ENCODE results near the gene LMTK2.

LMTK2 gene

GRCh38 chr7:98224701-98225181 lies 118.1 kb downstream of the LMTK2 start:
- DNase-seq (ENCODE audit: low spot score): peak; percentile 54
- H3K9me3 ChIP-seq (ENCODE audit: severe bottlenecking): no peaks in the 10 kb centered on the region
- no peak overlapping the region for H3K4me3 ChIP-seq (ENCODE audit: severe bottlenecking)
- ATAC-seq (ENCODE audit: low read depth): 0 out of 3 replicates have a peak, but pooled peaks have one; percentile 20
- no peaks in the 10 kb centered on the region for H3K27me3 ChIP-seq (ENCODE audit: insufficient read depth, poor library complexity, severe bottlenecking)
- no peak overlapping the region for H3K27ac ChIP-seq (ENCODE audit: poor library complexity, severe bottlenecking)
- no peak for TF ChIP-seq CTCF (IDR thresholded peaks at IDR 0.05; ENCODE audit: poor library complexity, severe bottlenecking)
- H3K36me3 ChIP-seq (ENCODE audit: low read depth): no peaks in the 10 kb centered on the region
- H3K4me1 ChIP-seq (ENCODE audit: insufficient read depth, poor library complexity, severe bottlenecking): no peaks in the 10 kb centered on the region

GRCh38 chr7:98225913-98226614 lies 119.4 kb downstream of the LMTK2 start:
- TF ChIP-seq CTCF (IDR thresholded peaks at IDR 0.05; ENCODE audit: poor library complexity, severe bottlenecking): no peak
- Histone ChIP-seq H3K9me3 (ENCODE audit: severe bottlenecking) (no peaks in the 10 kb centered on the region), H3K27ac (ENCODE audit: poor library complexity, severe bottlenecking) (no peak overlapping the region), H3K4me3 (ENCODE audit: severe bottlenecking) (no peak overlapping the region), H3K27me3 (ENCODE audit: insufficient read depth, poor library complexity, severe bottlenecking) (no peaks in the 10 kb centered on the region), H3K36me3 (ENCODE audit: low read depth) (no peaks in the 10 kb centered on the region), H3K4me1 (ENCODE audit: insufficient read depth, poor library complexity, severe bottlenecking) (no peaks in the 10 kb centered on the region)
- DNase-seq (ENCODE audit: low spot score) (no peak), ATAC-seq (ENCODE audit: low read depth) (no peak)

GRCh38 chr7:98227939-98228338 lies 121.3 kb downstream of the LMTK2 start:
- TF ChIP-seq CTCF (IDR thresholded peaks at IDR 0.05; ENCODE audit: poor library complexity, severe bottlenecking): no peak
- Histone ChIP-seq H3K27me3 (ENCODE audit: insufficient read depth, poor library complexity, severe bottlenecking) (no peaks in the 10 kb centered on the region), H3K9me3 (ENCODE audit: severe bottlenecking) (no peaks in the 10 kb centered on the region), H3K4me1 (ENCODE audit: insufficient read depth, poor library complexity, severe bottlenecking) (no peaks in the 10 kb centered on the region), H3K27ac (ENCODE audit: poor library complexity, severe bottlenecking) (no peak overlapping the region), H3K4me3 (ENCODE audit: severe bottlenecking) (no peak overlapping the region), H3K36me3 (ENCODE audit: low read depth) (no peaks in the 10 kb centered on the region)
- ATAC-seq (ENCODE audit: low read depth): no peak
- DNase-seq (ENCODE audit: low spot score): peak; percentile 53

GRCh38 chr7:98228801-98229200 lies 122.1 kb downstream of the LMTK2 start:
- H3K9me3 ChIP-seq (ENCODE audit: severe bottlenecking): no peaks in the 10 kb centered on the region
- ATAC-seq (ENCODE audit: low read depth) (no peak), DNase-seq (ENCODE audit: low spot score) (no peak)
- no peaks in the 10 kb centered on the region for H3K4me1 ChIP-seq (ENCODE audit: insufficient read depth, poor library complexity, severe bottlenecking)
- H3K27me3 ChIP-seq (ENCODE audit: insufficient read depth, poor library complexity, severe bottlenecking): no peaks in the 10 kb centered on the region
- no peak for TF ChIP-seq CTCF (IDR thresholded peaks at IDR 0.05; ENCODE audit: poor library complexity, severe bottlenecking)
- H3K4me3 ChIP-seq (ENCODE audit: severe bottlenecking): no peak overlapping the region
- H3K36me3 ChIP-seq (ENCODE audit: low read depth): no peaks in the 10 kb centered on the region
- H3K27ac ChIP-seq (ENCODE audit: poor library complexity, severe bottlenecking): no peak overlapping the region

- Histone ChIP-seq H3K4me3 (ENCODE audit: severe bottlenecking) (no peak overlapping the region), H3K27ac (ENCODE audit: poor library complexity, severe bottlenecking) (no peak overlapping the region), H3K9me3 (ENCODE audit: severe bottlenecking) (no peaks in the 10 kb centered on the region), H3K27me3 (ENCODE audit: insufficient read depth, poor library complexity, severe bottlenecking) (no peaks in the 10 kb centered on the region), H3K4me1 (ENCODE audit: insufficient read depth, poor library complexity, severe bottlenecking) (no peaks in the 10 kb centered on the region), H3K36me3 (ENCODE audit: low read depth) (no peaks in the 10 kb centered on the region)
- no peak for TF ChIP-seq CTCF (IDR thresholded peaks at IDR 0.05; ENCODE audit: poor library complexity, severe bottlenecking)
- no peak for ATAC-seq (ENCODE audit: low read depth)
- no peak for DNase-seq (ENCODE audit: low spot score)
Observed at GRCh38 chr7:98229441-98229840, 122.8 kb downstream of the LMTK2 start.

All from RWPE2 (cell line).